HepG2 (cell line): Measurements from ENCODE around the gene POFUT2. TPM values are rescaled to one million over a fixed set of nuclear protein-coding genes. Genes with fewer than 3 reads are reported as not detected.

ENCODE experiments used
- ESRRA ChIP-seq: sonication (generic); formaldehyde crosslinking; IDR thresholded peaks from 2 replicates; pipeline ENCODE4 v1.5.1; 2020; ENCODE audit warnings: mild to moderate bottlenecking, low read depth, missing genetic modification reagents
- GRHL1 ChIP-seq: sonication (generic); formaldehyde crosslinking; conservative IDR thresholded peaks from 2 replicates; pipeline ENCODE4 v1.8.0; 2022; ENCODE audit warnings: missing genetic modification reagents
- JARID2 ChIP-seq: sonication (generic); formaldehyde crosslinking; IDR thresholded peaks from 2 replicates; pipeline ENCODE4 v1.8.1; 2023; ENCODE audit warnings: missing genetic modification reagents, inconsistent platforms; ENCODE audit not compliant: insufficient replicate concordance
- KLF6 ChIP-seq: IDR thresholded peaks from 2 replicates; pipeline ENCODE4 v1.8.0; 2016; ENCODE audit warnings: missing biosample characterization, missing genetic modification reagents
- MED13 ChIP-seq: sonication (generic); formaldehyde crosslinking; IDR thresholded peaks from 2 replicates; pipeline ENCODE4 v1.5.0; 2020; ENCODE audit warnings: missing genetic modification reagents
- MLX ChIP-seq: IDR thresholded peaks from 2 replicates; pipeline ENCODE4 v1.6.1; 2016
- NR1H2 ChIP-seq: sonication (generic); formaldehyde crosslinking; IDR thresholded peaks from 2 replicates; pipeline ENCODE4 v1.8.1; 2022; ENCODE audit warnings: low read depth, missing genetic modification reagents, borderline replicate concordance
- PAWR ChIP-seq: sonication (generic); formaldehyde crosslinking; IDR thresholded peaks from 2 replicates; pipeline ENCODE4 v1.4.0; 2020; ENCODE audit warnings: missing genetic modification reagents, mild to moderate bottlenecking, borderline replicate concordance
- PBX2 ChIP-seq: IDR thresholded peaks from 2 replicates; pipeline ENCODE4 v1.6.1; 2016; ENCODE audit warnings: control low read depth
- PRDM15 ChIP-seq: sonication (generic); formaldehyde crosslinking; IDR thresholded peaks from 2 replicates; pipeline ENCODE4 v1.4.0; 2020; ENCODE audit warnings: missing genetic modification reagents
- REL ChIP-seq: sonication (generic); formaldehyde crosslinking; conservative IDR thresholded peaks from 2 replicates; pipeline ENCODE4 v1.8.0; 2022; ENCODE audit warnings: mild to moderate bottlenecking, missing genetic modification reagents, moderate library complexity
- SAP130 ChIP-seq: IDR thresholded peaks from 2 replicates; pipeline ENCODE4 v1.6.1; 2016; ENCODE audit warnings: low read depth
- THAP11 ChIP-seq: IDR thresholded peaks from 2 replicates; pipeline ENCODE4 v1.6.1; 2016; ENCODE audit warnings: missing biosample characterization, missing genetic modification reagents
- ZBTB21 ChIP-seq: sonication (generic); formaldehyde crosslinking; IDR thresholded peaks from 2 replicates; pipeline ENCODE4 v1.4.0; 2020; ENCODE audit warnings: missing genetic modification reagents
- ZNF12 ChIP-seq: sonication (generic); formaldehyde crosslinking; IDR thresholded peaks from 2 replicates; pipeline ENCODE4 v1.5.0; 2020; ENCODE audit warnings: missing genetic modification reagents
- ZNF704 ChIP-seq: sonication (generic); formaldehyde crosslinking; IDR thresholded peaks from 2 replicates; pipeline ENCODE4 v1.8.1; 2023; ENCODE audit warnings: mild to moderate bottlenecking, inconsistent platforms, moderate library complexity, missing genetic modification reagents, borderline replicate concordance
- ZNF766 ChIP-seq: sonication (generic); formaldehyde crosslinking; IDR thresholded peaks from 2 replicates; pipeline ENCODE4 v1.5.0; 2020; ENCODE audit warnings: missing genetic modification reagents, borderline replicate concordance
- ZXDC ChIP-seq: sonication (generic); formaldehyde crosslinking; IDR thresholded peaks from 2 replicates; pipeline ENCODE4 v1.5.0; 2020; ENCODE audit warnings: mild to moderate bottlenecking, missing genetic modification reagents
- polyA plus RNA-seq, 8 experiments: library from polyadenylated mRNA; depleted of rRNA in 3 of 8; stranded (reverse) in 7 of 8; unstranded in 1 of 8; fragments of >200 nt; fragmentation: Illumina TruSeq in 4 of 8; extraction: Trizol in 4 of 8; gene quantifications; 2 replicates each; pipeline versions ENCODE4 v1.2.1 to v1.2.3, GENCODE V29; 2011 to 2016; ENCODE audit warnings: low read depth in 4 of 8, missing spikeins in 1 of 8, mixed read lengths in 1 of 8; ENCODE audit not compliant: insufficient read depth in 1 of 8
- total RNA-seq, 5 experiments: library from RNA; depleted of rRNA; stranded (reverse); fragments of >200 nt; fragmentation: Illumina TruSeq; extraction: Trizol; gene quantifications; 2 replicates each; pipeline ENCODE4 v1.2.3, GENCODE V29; 2016; ENCODE audit warnings: low read depth in 1 of 5

The POFUT2 gene
- total and polyA plus RNA-seq, 2 of the 13 experiments (the other 11 are each of a cell fraction or from before 2014, with no cell fraction given), result 22.8 to 24.0 TPM

GRCh38 chr21:45309069-45309986 is 21.6 kb upstream of the POFUT2 start (continued):
- TF ChIP-seq PRDM15 (CRISPR knock-in tag) (no peak), NR1H2 (no peak), ZBTB21 (CRISPR knock-in tag) (no peak), PBX2 (CRISPR knock-in tag) (no peak), ZNF766 (CRISPR knock-in tag) (no peak), MED13 (no peak), JARID2 (CRISPR knock-in tag) (no peak), SAP130 (CRISPR knock-in tag) (peak; percentile 8; the same call in 1 of the 2 replicates), MLX (CRISPR knock-in tag) (no peak), GRHL1 (no peak), ESRRA (no peak), ZNF704 (CRISPR knock-in tag) (no peak), KLF6 (no peak), ZNF12 (CRISPR knock-in tag) (no peak), PAWR (CRISPR knock-in tag) (no peak), REL (no peak), ZXDC (CRISPR knock-in tag) (no peak), THAP11 (no peak)
